CD4-positive, alpha-beta T cell (primary cell): ENCODE data around the gene CPNE7. TPM values are rescaled to one million over a fixed set of nuclear protein-coding genes. Genes with fewer than 3 reads are reported as not detected.

Experiments
- ATAC-seq: fragments of 200-7000 bp; cut with Tn5 transposase; one replicate; pipeline ENCODE4 v1.10.0; 2022; ENCODE audit warnings: mild to moderate bottlenecking; ENCODE audit not compliant: poor library complexity
- CTCF ChIA-PET: fragments of 350-600 bp; sonication (Branson Sonifier 250); formaldehyde crosslinking; loops from one replicate; lab custom pipeline; 2021; ENCODE audit warnings: antibody characterized with exemption, inconsistent platforms; lab: Charles Lee
- POLR2A ChIA-PET: fragments of 350-600 bp; sonication (Branson Sonifier 250); formaldehyde crosslinking; loops from one replicate; lab custom pipeline; 2021; ENCODE audit warnings: antibody characterized with exemption, inconsistent platforms; lab: Charles Lee
- DNase-seq, 14 experiments: peaks; one replicate each; pipeline ENCODE4 v3.0.0-alpha.2; 2013 to 2020; ENCODE audit warnings: mixed read lengths in 2 of 14
- H3K27ac ChIP-seq, 2 donors: one replicate each; pipeline versions ENCODE4 v1.5.1 to v1.7.0; 2013; ENCODE audit warnings: low read length in 2 of 2, low read depth in 1 of 2, mild to moderate bottlenecking in 1 of 2
- H3K27me3 ChIP-seq, 2 experiments: 1 replicate in 1 of 2; 2 replicates in 1 of 2; pipeline versions ENCODE4 v1.6.1 to v1.7.0; 2013; ENCODE audit warnings: low read length in 2 of 2, control low read depth in 1 of 2, mild to moderate bottlenecking in 1 of 2, moderate library complexity in 1 of 2; ENCODE audit not compliant: insufficient read depth in 2 of 2, control insufficient read depth in 1 of 2
- H3K36me3 ChIP-seq: one replicate; pipeline ENCODE4 v1.6.1; 2013; ENCODE audit warnings: low read length, control low read depth; ENCODE audit not compliant: insufficient read depth
- H3K4me1 ChIP-seq: one replicate; pipeline ENCODE4 v1.6.1; 2013; ENCODE audit warnings: low read length, control low read depth; ENCODE audit not compliant: insufficient read depth
- H3K4me3 ChIP-seq: one replicate; pipeline ENCODE4 v1.5.1; 2013; ENCODE audit warnings: mild to moderate bottlenecking, low read length, moderate library complexity
- H3K9me3 ChIP-seq, 2 experiments: 1 replicate in 1 of 2; 2 replicates in 1 of 2; pipeline versions ENCODE4 v1.6.1 to v1.7.0; 2013; ENCODE audit warnings: low read length in 2 of 2, mild to moderate bottlenecking in 2 of 2, control low read depth in 1 of 2, moderate library complexity in 1 of 2; ENCODE audit not compliant: control insufficient read depth in 1 of 2, insufficient read depth in 1 of 2
- H3K27ac Mint-ChIP-seq: one replicate; pipeline ENCODE4 v1.8.0; 2020; ENCODE audit warnings: mixed read lengths
- H3K27me3 Mint-ChIP-seq: one replicate; pipeline ENCODE4 v1.8.0; 2021; ENCODE audit warnings: mixed read lengths
- H3K36me3 Mint-ChIP-seq: one replicate; pipeline ENCODE4 v1.8.0; 2021; ENCODE audit warnings: low read depth, mixed read lengths
- H3K4me1 Mint-ChIP-seq: one replicate; pipeline ENCODE4 v1.8.0; 2021; ENCODE audit warnings: low read depth, mixed read lengths
- H3K4me3 Mint-ChIP-seq: one replicate; pipeline ENCODE4 v1.8.0; 2020; ENCODE audit warnings: mild to moderate bottlenecking, mixed read lengths
- H3K9me3 Mint-ChIP-seq: one replicate; pipeline ENCODE4 v1.8.0; 2020; ENCODE audit warnings: mixed read lengths
- intact Hi-C, 2 experiments: fragments of 100-400 bp; cut with DNase I in 1 of 2; cut with micrococcal nuclease in 1 of 2; formaldehyde crosslinking; loops; one replicate each; pipeline versions ENCODE4 v1.15.1 to v1.9.0; 2023 to 2025; cut with DNase I, micrococcal nuclease
- total RNA-seq, 174 experiments: library from RNA in 2 of 174; stranded (reverse) in 2 of 174; gene quantifications; one replicate each; pipeline ENCODE4 v1.2.3 and lab custom pipeline; 2021 to 2026
- TF ChIP-seq, protein P1 (sequence below): fragments of 200-600 bp; IDR thresholded peaks from one replicate; pipeline ENCODE4 v1.8.0; 2022; ENCODE audit warnings: antibody characterized with exemption, mild to moderate bottlenecking

Gene CPNE7
- total RNA-seq, 2 experiments from 2014 or later: 1.0 to 1.3 TPM

GRCh38 chr16:89619840-89620239 is 44.3 kb downstream of the CPNE7 start:
- intact Hi-C loops: no loop called here
- no peak overlapping the region for H3K4me3 Mint-ChIP-seq
- no peaks in the 10 kb centered on the region for H3K36me3 ChIP-seq
- no peaks in the 10 kb centered on the region for H3K36me3 Mint-ChIP-seq
- CTCF ChIA-PET: no interaction called here
- no peak overlapping the region for H3K27ac ChIP-seq
- no peak overlapping the region for H3K4me3 ChIP-seq
- H3K27me3 Mint-ChIP-seq: no peaks in the 10 kb centered on the region
- no peaks in the 10 kb centered on the region for H3K9me3 Mint-ChIP-seq
- peaks cover 0 to 2% of the 10 kb centered on the region in 2 experiments for H3K27me3 ChIP-seq
- TF ChIP-seq, protein P1, sequence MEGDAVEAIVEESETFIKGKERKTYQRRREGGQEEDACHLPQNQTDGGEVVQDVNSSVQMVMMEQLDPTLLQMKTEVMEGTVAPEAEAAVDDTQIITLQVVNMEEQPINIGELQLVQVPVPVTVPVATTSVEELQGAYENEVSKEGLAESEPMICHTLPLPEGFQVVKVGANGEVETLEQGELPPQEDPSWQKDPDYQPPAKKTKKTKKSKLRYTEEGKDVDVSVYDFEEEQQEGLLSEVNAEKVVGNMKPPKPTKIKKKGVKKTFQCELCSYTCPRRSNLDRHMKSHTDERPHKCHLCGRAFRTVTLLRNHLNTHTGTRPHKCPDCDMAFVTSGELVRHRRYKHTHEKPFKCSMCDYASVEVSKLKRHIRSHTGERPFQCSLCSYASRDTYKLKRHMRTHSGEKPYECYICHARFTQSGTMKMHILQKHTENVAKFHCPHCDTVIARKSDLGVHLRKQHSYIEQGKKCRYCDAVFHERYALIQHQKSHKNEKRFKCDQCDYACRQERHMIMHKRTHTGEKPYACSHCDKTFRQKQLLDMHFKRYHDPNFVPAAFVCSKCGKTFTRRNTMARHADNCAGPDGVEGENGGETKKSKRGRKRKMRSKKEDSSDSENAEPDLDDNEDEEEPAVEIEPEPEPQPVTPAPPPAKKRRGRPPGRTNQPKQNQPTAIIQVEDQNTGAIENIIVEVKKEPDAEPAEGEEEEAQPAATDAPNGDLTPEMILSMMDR: no peak
- H3K27ac Mint-ChIP-seq: no peak overlapping the region
- ATAC-seq (no peak), DNase-seq (no peak)
- peaks cover 0 to 24% of the 10 kb centered on the region in 2 experiments for H3K9me3 ChIP-seq
- peaks cover 15% of the 10 kb centered on the region for H3K4me1 Mint-ChIP-seq
- peaks cover 17% of the 10 kb centered on the region for H3K4me1 ChIP-seq
- POLR2A ChIA-PET: no interaction called here

DNA sequence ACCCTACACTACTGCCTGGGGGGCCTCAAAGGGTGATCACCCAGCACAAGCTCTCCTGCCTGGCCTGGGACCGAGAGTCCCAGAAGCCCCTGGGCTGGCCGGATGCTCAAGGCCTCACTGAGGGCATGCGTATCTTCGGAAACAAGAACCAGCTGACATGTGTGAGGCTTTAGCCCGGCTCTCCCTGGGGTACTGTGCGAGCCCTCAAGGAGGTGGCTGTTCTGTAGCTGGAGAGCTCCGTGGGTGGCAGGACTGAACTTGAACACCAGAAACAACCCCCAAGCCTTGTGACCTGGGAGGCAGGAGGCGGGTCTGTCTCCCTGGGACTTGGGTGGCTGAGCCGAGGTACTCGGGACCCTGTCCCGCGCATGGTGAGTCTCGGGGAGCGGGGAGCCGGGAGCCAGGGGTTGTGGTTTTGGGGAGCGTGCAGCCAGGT is 44.9 kb downstream of the CPNE7 start:
- no peak overlapping the region for H3K4me3 Mint-ChIP-seq

DNA sequence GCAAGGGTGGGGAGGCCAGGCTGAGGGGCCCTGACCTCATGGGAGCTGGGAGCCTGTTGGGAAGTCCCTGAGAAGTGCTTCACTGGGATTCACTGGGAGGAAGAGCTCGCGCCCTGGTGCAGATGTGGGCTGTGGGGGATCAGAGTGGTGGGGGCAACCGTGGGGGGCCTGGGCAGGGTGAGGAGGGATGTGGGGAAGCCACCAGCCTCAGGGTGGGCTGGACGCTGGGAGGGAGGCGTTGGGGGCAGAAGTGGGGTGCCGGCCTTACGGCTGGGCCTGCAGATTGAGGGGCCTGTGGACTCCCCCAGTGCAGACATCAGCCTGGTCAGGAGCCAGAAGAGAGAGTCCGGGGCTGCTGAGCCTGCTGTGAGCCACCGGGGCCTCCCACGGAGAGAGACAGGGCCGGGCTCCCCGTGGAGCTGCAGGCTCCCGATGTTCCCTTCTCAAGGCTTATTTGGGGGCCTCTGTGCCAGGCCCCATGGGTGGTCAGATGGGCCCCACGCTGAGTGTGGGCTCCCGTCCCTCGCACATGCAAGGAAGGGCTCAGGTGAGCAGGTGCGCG is 45.7 kb downstream of the CPNE7 start:
- H3K36me3 Mint-ChIP-seq: no peaks in the 10 kb centered on the region

More for the DNA sequence above, 44.9 kb downstream of the CPNE7 start:
- H3K27ac Mint-ChIP-seq: no peak overlapping the region
- no peak for DNase-seq
- Histone ChIP-seq H3K4me3 (no peak overlapping the region), H3K4me1 (peaks cover 17% of the 10 kb centered on the region), H3K27me3 (peaks cover 0 to 2% of the 10 kb centered on the region in 2 experiments), H3K27ac (no peak overlapping the region), H3K9me3 (peaks cover 0 to 20% of the 10 kb centered on the region in 2 experiments), H3K36me3 (no peaks in the 10 kb centered on the region)
- no peak for ATAC-seq
- CTCF ChIA-PET: no interaction called here
- H3K36me3 Mint-ChIP-seq: no peaks in the 10 kb centered on the region
- no peaks in the 10 kb centered on the region for H3K9me3 Mint-ChIP-seq
- peaks cover 15% of the 10 kb centered on the region for H3K4me1 Mint-ChIP-seq
- POLR2A ChIA-PET: no interaction called here
- intact Hi-C loops: no loop called here
- TF ChIP-seq, protein P1: no peak
- H3K27me3 Mint-ChIP-seq: no peaks in the 10 kb centered on the region

More for the DNA sequence above, 45.7 kb downstream of the CPNE7 start:
- Mint-ChIP-seq H3K27ac (no peak overlapping the region), H3K27me3 (no peaks in the 10 kb centered on the region), H3K4me1 (peaks cover 12% of the 10 kb centered on the region), H3K9me3 (no peaks in the 10 kb centered on the region), H3K4me3 (no peak overlapping the region)
- Histone ChIP-seq H3K36me3 (no peaks in the 10 kb centered on the region), H3K9me3 (peaks cover 0 to 12% of the 10 kb centered on the region in 2 experiments), H3K27ac (no peak overlapping the region), H3K4me1 (peaks cover 16% of the 10 kb centered on the region), H3K4me3 (no peak overlapping the region), H3K27me3 (peaks cover 0 to 2% of the 10 kb centered on the region in 2 experiments)
- DNase-seq: no peak
- intact Hi-C loops: no loop called here
- ATAC-seq: no peak
- CTCF ChIA-PET: no interaction called here
- POLR2A ChIA-PET: no interaction called here
- TF ChIP-seq, protein P1: no peak
